PC-9 (cell line): ENCODE measurements around the gene GABRB2. TPM values are rescaled to one million over a fixed set of nuclear protein-coding genes. Genes with fewer than 3 reads are reported as not detected.

ENCODE experiments used
- BruUV-seq: library from RNA; stranded (reverse); fragments of 400-500 nt; replicated peaks from 2 replicates; lab custom pipeline; 2021; lab: Mats Ljungman, UMichigan
- CTCF ChIA-PET: fragments of 300-600 bp; sonication (Branson Sonifier 250); formaldehyde crosslinking; loops from one replicate; lab custom pipeline; 2022; ENCODE audit warnings: antibody characterized with exemption; lab: Charles Lee
- POLR2A ChIA-PET: fragments of 300-600 bp; sonication (Branson Sonifier 250); formaldehyde crosslinking; loops from one replicate; lab custom pipeline; 2022; ENCODE audit warnings: antibody characterized with exemption; ENCODE audit not compliant: unreplicated experiment; lab: Charles Lee
- DNase-seq, 2 experiments: peaks; one replicate each; pipeline versions ENCODE4 v3.0.0 to v3.0.0-alpha.2; 2015 to 2022; ENCODE audit warnings: mixed read lengths in 1 of 2
- H2AFZ ChIP-seq: fragments of 200-600 bp; sonication (generic); 2 replicates; pipeline ENCODE4 v1.8.1; 2017; ENCODE audit warnings: antibody characterized with exemption
- H3F3A ChIP-seq: fragments of 200-600 bp; sonication (generic); 2 replicates; pipeline ENCODE4 v1.8.1; 2017; ENCODE audit warnings: antibody characterized with exemption, mild to moderate bottlenecking, low read depth; ENCODE audit not compliant: insufficient read depth
- H3K27ac ChIP-seq: fragments of 200-600 bp; sonication (generic); 2 replicates; pipeline ENCODE4 v1.6.1; 2016; ENCODE audit warnings: mixed run types
- H3K27me3 ChIP-seq: fragments of 200-600 bp; sonication (generic); 2 replicates; pipeline ENCODE4 v1.6.1; 2016; ENCODE audit warnings: low read depth, mixed run types; ENCODE audit not compliant: insufficient read depth
- H3K36me3 ChIP-seq: fragments of 200-600 bp; sonication (generic); 2 replicates; pipeline ENCODE4 v1.6.1; 2016; ENCODE audit warnings: low read depth, mixed run types
- H3K4me1 ChIP-seq: fragments of 200-600 bp; sonication (generic); replicated peaks from 2 replicates; pipeline ENCODE4 v1.6.1; 2016; ENCODE audit warnings: mixed run types; ENCODE audit not compliant: insufficient read depth
- H3K4me2 ChIP-seq: fragments of 200-600 bp; sonication (generic); 2 replicates; pipeline ENCODE4 v1.6.1; 2017; ENCODE audit warnings: mixed run types
- H3K4me3 ChIP-seq: fragments of 200-600 bp; sonication (generic); 2 replicates; pipeline ENCODE4 v1.6.1; 2016; ENCODE audit warnings: mixed run types
- H3K79me2 ChIP-seq: fragments of 200-600 bp; sonication (generic); 2 replicates; pipeline ENCODE4 v1.6.1; 2017; ENCODE audit warnings: low read depth, mixed run types
- H3K9me2 ChIP-seq: fragments of 200-600 bp; sonication (generic); 2 replicates; pipeline ENCODE4 v1.8.1; 2017; ENCODE audit warnings: mild to moderate bottlenecking; ENCODE audit not compliant: insufficient read depth
- H3K9me3 ChIP-seq: fragments of 200-600 bp; sonication (generic); 2 replicates; pipeline ENCODE4 v1.8.1; 2016; ENCODE audit warnings: low read depth; ENCODE audit not compliant: insufficient read depth
- H4K20me1 ChIP-seq: fragments of 200-600 bp; sonication (generic); 2 replicates; pipeline ENCODE4 v1.8.1; 2017; ENCODE audit not compliant: insufficient read depth
- CTCF ChIP-seq: fragments of 200-600 bp; sonication (generic); conservative IDR thresholded peaks from 2 replicates; pipeline ENCODE4 v1.6.1; 2017; ENCODE audit warnings: mixed run types, antibody characterized with exemption, mild to moderate bottlenecking, moderate library complexity
- EZH2 ChIP-seq: fragments of 200-600 bp; sonication (generic); IDR thresholded peaks from 2 replicates; pipeline ENCODE4 v1.8.0; 2017; ENCODE audit warnings: antibody characterized with exemption, low read depth
- intact Hi-C: fragments of 100-400 bp; cut with micrococcal nuclease; formaldehyde crosslinking; loops from one replicate; pipeline ENCODE4 v1.10.0; 2022; ENCODE audit not compliant: unreplicated experiment
- total RNA-seq: library from RNA; stranded (reverse); gene quantifications from 2 replicates; pipeline ENCODE4 v1.2.3, GENCODE V29; 2021

GABRB2 gene
- total RNA-seq, 1 experiment from 2014 or later, result not detected

GRCh38 chr5:161380486-161380885, 166.0 kb downstream of the GABRB2 start:
- Histone ChIP-seq H3K79me2 (no peaks in the 10 kb centered on the region), H3K4me1 (no peaks in the 10 kb centered on the region), H3K4me2 (no peak overlapping the region), H3K27ac (no peak overlapping the region), H3K9me3 (no peaks in the 10 kb centered on the region), H2AFZ (no peak overlapping the region), H3F3A (no peaks in the 10 kb centered on the region), H4K20me1 (no peaks in the 10 kb centered on the region), H3K27me3 (no peaks in the 10 kb centered on the region), H3K9me2 (no peaks in the 10 kb centered on the region), H3K4me3 (no peak overlapping the region), H3K36me3 (no peaks in the 10 kb centered on the region)
- TF ChIP-seq CTCF, result no peak
- TF ChIP-seq EZH2, result no peak
- CTCF ChIA-PET, result no interaction called here
- intact Hi-C loops, result no loop called here
- DNase-seq, result no peak
- no TSS peak for BruUV-seq
- POLR2A ChIA-PET, result no interaction called here

GRCh38 chr5:161378701-161379100, 167.8 kb downstream of the GABRB2 start:
- Histone ChIP-seq H3K9me3 (no peaks in the 10 kb centered on the region), H3K4me1 (no peaks in the 10 kb centered on the region), H3K27ac (no peak overlapping the region), H3K27me3 (no peaks in the 10 kb centered on the region), H3K36me3 (no peaks in the 10 kb centered on the region), H3K9me2 (no peaks in the 10 kb centered on the region), H3F3A (no peaks in the 10 kb centered on the region), H3K4me2 (no peak overlapping the region), H2AFZ (no peak overlapping the region), H3K4me3 (no peak overlapping the region), H4K20me1 (no peaks in the 10 kb centered on the region), H3K79me2 (no peaks in the 10 kb centered on the region)
- TF ChIP-seq EZH2 (no peak), CTCF (no peak)
- DNase-seq, result no peak
- ChIA-PET POLR2A (no interaction called here), CTCF (no interaction called here)
- intact Hi-C loops, result no loop called here
- no TSS peak for BruUV-seq

DNA sequence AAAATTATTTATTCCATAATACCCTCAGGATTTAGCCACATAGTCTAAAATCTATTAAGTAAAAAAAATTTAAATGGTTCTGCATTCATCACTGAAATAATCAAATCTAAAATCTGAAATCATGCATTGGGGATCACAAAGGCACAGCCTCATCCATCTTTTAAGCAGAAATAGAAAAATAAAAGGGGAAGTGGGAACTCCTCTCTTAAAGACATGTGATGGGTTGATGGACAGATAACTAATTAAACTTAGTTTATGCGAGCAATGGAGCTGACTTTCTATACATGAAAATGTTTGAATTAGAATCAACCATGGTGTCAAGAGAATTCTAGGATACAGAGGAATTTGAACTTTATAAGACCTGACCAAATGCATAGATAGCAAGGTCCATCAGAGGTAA, 170.5 kb downstream of the GABRB2 start:
- no peak overlapping the region for H3K27ac ChIP-seq
- H3K4me1 ChIP-seq, result no peaks in the 10 kb centered on the region
- no peaks in the 10 kb centered on the region for H3K9me3 ChIP-seq
- H2AFZ ChIP-seq, result no peak overlapping the region
- TF ChIP-seq CTCF (no peak), EZH2 (no peak)
- no TSS peak for BruUV-seq
- intact Hi-C loops, result no loop called here
- CTCF ChIA-PET, result no interaction called here
- H3F3A ChIP-seq, result no peaks in the 10 kb centered on the region
- H3K27me3 ChIP-seq, result no peaks in the 10 kb centered on the region
- no peak overlapping the region for H3K4me2 ChIP-seq
- H3K9me2 ChIP-seq, result no peaks in the 10 kb centered on the region
- POLR2A ChIA-PET, result no interaction called here
- H3K79me2 ChIP-seq, result no peaks in the 10 kb centered on the region
- H3K36me3 ChIP-seq, result no peaks in the 10 kb centered on the region
- no peaks in the 10 kb centered on the region for H4K20me1 ChIP-seq
- no peak overlapping the region for H3K4me3 ChIP-seq
- no peak for DNase-seq
